PC-3 (cell line): ENCODE measurements around the gene FUS.

Experiments used
- CTCF ChIP-seq: fragments of 300-600 bp; sonication (generic); conservative IDR thresholded peaks from 2 replicates; pipeline ENCODE4 v1.5.1; 2017; ENCODE audit warnings: antibody characterized with exemption, low read depth, mild to moderate bottlenecking, low read length
- EZH2 ChIP-seq: fragments of 300-600 bp; sonication (generic); IDR thresholded peaks from one replicate; pipeline ENCODE4 v1.6.1; 2017; ENCODE audit warnings: antibody characterized with exemption, mild to moderate bottlenecking, low read length; ENCODE audit not compliant: unreplicated experiment

DNA sequence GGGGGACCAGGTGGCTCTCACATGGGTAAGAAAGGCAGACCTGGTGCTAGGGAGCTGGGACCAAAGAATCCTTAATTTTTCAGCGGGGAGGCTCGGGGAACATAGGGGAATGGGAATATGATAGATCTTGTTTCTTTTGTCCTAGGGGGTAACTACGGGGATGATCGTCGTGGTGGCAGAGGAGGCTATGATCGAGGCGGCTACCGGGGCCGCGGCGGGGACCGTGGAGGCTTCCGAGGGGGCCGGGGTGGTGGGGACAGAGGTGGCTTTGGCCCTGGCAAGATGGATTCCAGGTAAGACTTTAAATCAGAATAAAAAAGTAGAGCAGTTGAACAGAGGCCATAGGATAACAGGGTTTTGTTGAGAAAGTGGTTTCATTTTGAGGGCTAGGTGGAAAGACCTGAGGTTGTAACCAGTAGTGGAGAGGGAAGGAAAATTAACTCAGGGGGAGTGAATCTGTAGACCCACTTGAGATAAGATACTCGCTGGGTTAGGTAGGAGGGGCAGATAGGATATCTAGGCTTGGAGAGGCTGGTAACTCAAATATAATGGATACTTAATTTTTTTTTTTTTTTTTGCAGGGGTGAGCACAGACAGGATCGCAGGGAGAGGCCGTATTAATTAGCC is 11.0 kb downstream of the FUS start:
- TF ChIP-seq CTCF: no peak
- no peak for TF ChIP-seq EZH2
